Activated B cell treated with CpG ODN at 0.5 μM for 24 hours (primary cell): ENCODE results near the gene LDLRAD2. TPM values are rescaled to one million over a fixed set of nuclear protein-coding genes. Genes with fewer than 3 reads are reported as not detected.

Source experiments
- ATAC-seq: fragments of 200-7000 bp; cut with Tn5 transposase; one replicate; pipeline ENCODE4 v1.10.0; 2021; ENCODE audit warnings: low read depth, mild to moderate bottlenecking, moderate library complexity
- CTCF ChIA-PET: fragments of 350-600 bp; sonication (Branson Sonifier 250); formaldehyde crosslinking; loops from one replicate; lab custom pipeline; 2021; ENCODE audit warnings: antibody characterized with exemption; lab: Charles Lee
- POLR2A ChIA-PET: fragments of 350-600 bp; sonication (Branson Sonifier 250); formaldehyde crosslinking; loops from one replicate; lab custom pipeline; 2021; ENCODE audit warnings: antibody characterized with exemption; lab: Charles Lee
- DNase-seq: peaks from one replicate; pipeline ENCODE4 v3.0.0; 2022
- H3K27ac Mint-ChIP-seq: one replicate; pipeline ENCODE4 v1.8.0; 2020; ENCODE audit warnings: mixed read lengths
- H3K27me3 Mint-ChIP-seq: one replicate; pipeline ENCODE4 v1.8.0; 2021; ENCODE audit warnings: mixed read lengths
- H3K36me3 Mint-ChIP-seq: one replicate; pipeline ENCODE4 v1.8.0; 2021; ENCODE audit warnings: low read depth, mixed read lengths
- H3K4me1 Mint-ChIP-seq: one replicate; pipeline ENCODE4 v1.8.0; 2021; ENCODE audit warnings: mixed read lengths
- H3K4me3 Mint-ChIP-seq: one replicate; pipeline ENCODE4 v1.8.0; 2020; ENCODE audit warnings: mild to moderate bottlenecking, mixed read lengths
- H3K9me3 Mint-ChIP-seq: one replicate; pipeline ENCODE4 v1.8.0; 2020; ENCODE audit warnings: mixed read lengths
- CTCF ChIP-seq: fragments of 200-600 bp; IDR thresholded peaks from one replicate; pipeline ENCODE4 v1.8.0; 2022; ENCODE audit warnings: antibody characterized with exemption, mild to moderate bottlenecking
- intact Hi-C: fragments of 100-400 bp; cut with micrococcal nuclease; formaldehyde crosslinking; loops from one replicate; pipeline ENCODE4 v1.15.1; 2024
- total RNA-seq: library from RNA; stranded (reverse); gene quantifications from 2 replicates; pipeline ENCODE4 v1.2.3, GENCODE V29; 2022

Gene LDLRAD2
- total RNA-seq, 1 donor from 2014 or later, result 0.67 TPM

GRCh38 chr1:21870611-21871010, 58.5 kb downstream of the LDLRAD2 start:
- H3K4me1 Mint-ChIP-seq, result peaks cover 18% of the 10 kb centered on the region
- H3K27ac Mint-ChIP-seq, result no peak overlapping the region
- POLR2A ChIA-PET, result no interaction called here
- H3K9me3 Mint-ChIP-seq, result no peaks in the 10 kb centered on the region
- H3K36me3 Mint-ChIP-seq, result no peaks in the 10 kb centered on the region
- TF ChIP-seq CTCF, result no peak
- H3K27me3 Mint-ChIP-seq, result no peaks in the 10 kb centered on the region
- no peak for DNase-seq
- intact Hi-C loops, result no loop called here
- H3K4me3 Mint-ChIP-seq, result no peak overlapping the region
- CTCF ChIA-PET, result no interaction called here
- ATAC-seq, result no peak

- no peaks in the 10 kb centered on the region for H3K36me3 Mint-ChIP-seq
- no peaks in the 10 kb centered on the region for H3K9me3 Mint-ChIP-seq
- no peak for ATAC-seq
- ChIA-PET POLR2A (no interaction called here), CTCF (no interaction called here)
- H3K4me1 Mint-ChIP-seq, result peaks cover 6% of the 10 kb centered on the region
- DNase-seq, result no peak
- no peak for TF ChIP-seq CTCF
- no peak overlapping the region for H3K27ac Mint-ChIP-seq
- no peaks in the 10 kb centered on the region for H3K27me3 Mint-ChIP-seq
- no peak overlapping the region for H3K4me3 Mint-ChIP-seq
- intact Hi-C loops, result no loop called here
Observed at GRCh38 chr1:21871943-21872342, 59.9 kb downstream of the LDLRAD2 start.

- H3K36me3 Mint-ChIP-seq, result no peaks in the 10 kb centered on the region
- H3K4me1 Mint-ChIP-seq, result peaks cover under 1% of the 10 kb centered on the region
- intact Hi-C loops, result no loop called here
- ATAC-seq (no peak), DNase-seq (no peak)
- ChIA-PET CTCF (no interaction called here), POLR2A (no interaction called here)
- H3K4me3 Mint-ChIP-seq, result no peak overlapping the region
- no peaks in the 10 kb centered on the region for H3K27me3 Mint-ChIP-seq
- no peak for TF ChIP-seq CTCF
- H3K27ac Mint-ChIP-seq, result no peak overlapping the region
- H3K9me3 Mint-ChIP-seq, result no peaks in the 10 kb centered on the region
Observed at GRCh38 chr1:21872445-21873079, 60.5 kb downstream of the LDLRAD2 start.

GRCh38 chr1:21873174-21873573, 61.1 kb downstream of the LDLRAD2 start:
- intact Hi-C loops, result no loop called here
- DNase-seq (no peak), ATAC-seq (no peak)
- Mint-ChIP-seq H3K9me3 (no peaks in the 10 kb centered on the region), H3K36me3 (no peaks in the 10 kb centered on the region), H3K4me3 (no peak overlapping the region), H3K27ac (no peak overlapping the region), H3K4me1 (no peaks in the 10 kb centered on the region), H3K27me3 (no peaks in the 10 kb centered on the region)
- TF ChIP-seq CTCF, result no peak
- CTCF ChIA-PET, result no interaction called here
- POLR2A ChIA-PET, result no interaction called here

- intact Hi-C loops, result no loop called here
- TF ChIP-seq CTCF, result no peak
- ATAC-seq (no peak), DNase-seq (no peak)
- no peaks in the 10 kb centered on the region for H3K4me1 Mint-ChIP-seq
- no peaks in the 10 kb centered on the region for H3K27me3 Mint-ChIP-seq
- no peak overlapping the region for H3K4me3 Mint-ChIP-seq
- ChIA-PET POLR2A (no interaction called here), CTCF (no interaction called here)
- H3K9me3 Mint-ChIP-seq, result no peaks in the 10 kb centered on the region
- no peaks in the 10 kb centered on the region for H3K36me3 Mint-ChIP-seq
- H3K27ac Mint-ChIP-seq, result no peak overlapping the region
Observed at GRCh38 chr1:21873761-21874160, 61.7 kb downstream of the LDLRAD2 start.
